ENCODE results near the gene CCDC149.

The CCDC149 gene

DNA sequence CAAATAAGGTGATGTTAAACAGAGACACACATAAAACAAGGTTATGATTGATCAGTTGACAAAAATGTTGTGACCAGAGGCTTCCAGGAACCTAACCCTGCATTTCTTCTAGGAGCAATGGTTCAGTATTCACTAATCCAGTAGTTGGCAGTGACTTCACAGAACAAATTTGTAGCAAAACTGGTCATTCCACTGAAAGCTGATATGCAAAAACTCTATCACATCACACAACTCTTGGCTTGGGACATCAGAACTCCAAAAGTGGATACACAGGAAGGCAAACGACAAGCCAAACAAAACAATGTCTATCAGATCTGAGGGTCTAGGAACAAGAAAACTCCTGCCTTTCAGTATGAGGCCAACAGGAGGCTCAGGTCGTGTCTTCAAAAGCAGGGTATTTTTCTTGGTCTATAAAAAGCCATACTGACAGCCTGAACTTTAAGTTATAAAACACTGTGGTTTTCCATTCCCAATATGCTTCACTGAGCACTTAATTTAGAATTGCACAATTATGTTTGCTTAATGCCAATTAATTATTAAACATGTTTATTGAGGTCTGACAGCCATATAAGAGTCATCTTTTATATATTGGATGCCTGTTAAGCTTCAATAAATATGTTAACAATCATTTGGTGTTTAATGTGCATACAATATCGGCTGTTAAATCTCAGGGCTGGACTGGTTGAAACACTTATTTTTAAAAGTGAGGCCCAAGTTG, 71.9 kb downstream of the CCDC149 start:
- no peak for DNase-seq (ENCODE audit: low read depth)

DNA sequence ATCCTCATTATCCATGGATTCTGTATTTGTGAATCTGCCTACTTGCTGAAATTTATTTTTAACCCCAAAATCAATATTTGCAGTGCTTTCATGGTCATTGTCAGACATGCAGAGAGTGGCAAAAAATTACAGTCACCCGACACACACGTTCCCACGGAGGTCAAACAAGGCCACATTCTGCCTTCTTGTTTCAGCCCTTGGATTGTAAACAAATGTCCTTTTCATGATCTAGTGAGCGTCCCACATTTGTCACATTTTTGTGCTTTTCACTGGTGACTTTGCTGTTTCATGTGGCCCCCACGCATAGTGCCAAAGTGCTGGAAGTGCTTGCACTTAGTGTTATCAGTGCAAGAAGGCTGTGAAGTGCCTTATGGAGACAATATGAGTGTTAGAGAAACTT, 72.5 kb downstream of the CCDC149 start:
- no peak for DNase-seq (ENCODE audit: low read depth)

DNA sequence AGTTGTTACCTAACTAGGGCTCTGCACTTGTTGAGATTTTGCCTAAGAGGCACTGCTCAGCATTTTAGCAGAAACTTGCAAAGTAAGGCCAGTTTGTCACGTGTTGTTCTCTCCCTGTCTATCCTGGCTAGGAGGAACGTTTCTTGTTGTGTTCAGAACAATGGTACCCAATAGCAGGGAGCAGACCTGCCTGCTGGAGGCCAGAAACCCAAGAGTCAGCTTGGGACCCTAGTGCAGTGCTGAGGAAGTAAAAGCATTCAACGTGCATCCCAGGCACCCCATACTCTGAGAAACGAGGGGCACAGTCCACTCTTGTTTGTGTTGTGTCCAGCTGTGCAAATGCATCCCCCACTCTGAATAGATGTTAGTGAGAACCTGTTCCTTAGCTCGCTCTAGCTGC, 75.1 kb downstream of the CCDC149 start:
- no peak for DNase-seq (ENCODE audit: low read depth)

DNA sequence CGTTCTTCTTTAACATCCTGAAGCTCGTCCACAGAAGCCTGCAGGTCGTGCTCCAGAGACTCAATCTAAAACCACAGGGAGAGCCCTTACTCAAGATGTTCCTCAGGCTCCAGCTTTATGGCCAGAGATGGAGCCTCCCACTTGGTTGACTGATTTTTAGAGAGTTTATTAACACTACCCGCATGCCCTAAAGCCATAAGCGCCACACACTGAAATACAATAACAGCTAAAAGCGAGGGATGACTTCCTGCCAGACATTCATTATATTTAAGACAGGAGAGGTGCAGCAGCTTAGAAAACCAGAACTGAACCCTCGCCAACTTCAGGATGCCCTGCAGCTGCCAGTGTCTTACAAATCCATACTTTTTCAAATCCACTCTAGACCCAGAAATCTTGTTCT, 75.5 kb downstream of the CCDC149 start:
- no peak for DNase-seq (ENCODE audit: low read depth)

DNA sequence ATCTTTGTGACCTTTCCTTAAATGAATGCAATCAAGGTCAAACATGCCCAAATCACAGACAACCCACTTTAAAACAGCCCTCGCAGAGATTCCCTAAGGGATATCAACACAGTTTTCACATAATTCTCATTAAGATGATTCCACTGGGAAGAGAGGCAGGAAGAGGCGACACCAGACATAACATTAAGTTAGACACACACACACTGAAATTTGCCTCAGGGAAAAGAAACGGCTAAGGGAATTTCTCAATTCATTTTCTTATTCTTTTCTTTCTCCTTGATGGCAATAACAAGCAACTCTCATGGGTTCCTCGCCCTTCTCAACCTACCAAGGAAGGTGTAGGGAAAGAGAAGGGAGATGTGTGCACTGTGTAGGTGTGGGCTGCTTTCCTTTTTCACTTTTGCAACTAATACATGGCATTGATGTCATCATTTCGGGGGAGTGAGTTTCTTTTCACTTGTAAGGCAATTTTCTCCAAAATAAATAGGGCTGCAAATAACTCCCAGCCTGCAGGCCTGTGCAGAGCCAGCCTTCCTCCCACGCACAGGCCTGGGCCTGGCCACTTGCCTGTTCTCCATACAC, 76.1 kb downstream of the CCDC149 start:
- no peak for DNase-seq (ENCODE audit: low read depth)

DNA sequence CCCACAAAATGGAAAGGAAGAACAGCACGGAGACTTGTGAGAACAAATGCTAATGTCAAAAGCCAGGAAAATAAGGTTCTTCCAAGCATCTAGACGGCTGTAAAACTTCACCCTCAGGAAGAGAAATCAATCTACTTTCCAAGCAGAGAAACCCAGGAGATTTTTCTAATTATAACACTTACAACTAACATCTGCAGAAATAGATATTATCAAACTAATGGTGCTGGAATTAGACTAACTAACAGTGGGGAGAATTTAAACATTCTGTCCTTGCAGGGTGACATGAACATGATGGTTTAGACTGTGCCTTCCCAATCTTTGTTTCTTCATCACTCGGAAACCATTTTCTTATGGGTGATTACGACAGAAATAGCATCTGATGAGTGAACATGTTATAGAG, 77.1 kb downstream of the CCDC149 start:
- DNase-seq (ENCODE audit: low read depth) = no peak

DNA sequence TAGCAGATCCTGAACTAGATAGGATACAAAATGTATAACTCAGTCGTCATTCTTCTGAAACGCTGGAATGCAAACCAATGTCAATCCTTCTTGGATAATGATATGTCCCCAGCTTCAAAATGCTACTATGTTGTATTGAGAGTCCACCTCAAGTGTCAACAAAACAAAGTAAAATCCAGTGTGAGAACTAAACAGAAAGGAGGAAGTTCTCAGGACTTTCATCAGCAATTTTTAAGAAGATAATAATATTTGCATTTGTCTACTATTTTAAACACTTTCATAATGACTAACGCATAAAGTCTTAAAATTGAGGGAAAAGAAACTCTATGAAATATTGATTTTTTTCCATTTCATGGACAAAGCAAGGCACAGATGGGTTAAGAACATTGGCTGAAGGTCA, 81.2 kb downstream of the CCDC149 start:
- DNase-seq (ENCODE audit: low read depth) = no peak

DNA sequence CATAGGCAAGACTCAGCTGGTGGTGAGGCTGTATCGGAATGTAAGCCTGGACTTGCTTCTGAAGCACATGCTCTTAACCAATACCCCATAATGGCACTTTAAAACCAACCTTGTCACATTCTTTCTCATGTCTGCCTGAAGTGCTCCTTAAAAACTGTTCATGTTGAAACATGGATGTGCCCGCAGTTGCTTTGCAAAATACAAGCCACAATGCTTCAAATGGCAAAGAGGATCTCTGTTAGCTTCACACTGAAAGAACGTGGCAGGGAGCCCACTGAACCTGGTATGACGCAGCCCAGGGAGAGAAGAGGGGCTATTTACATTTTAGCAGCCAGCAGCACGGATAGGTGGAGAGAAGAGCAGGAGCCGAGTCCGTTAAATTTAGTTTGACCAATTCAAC, 88.1 kb downstream of the CCDC149 start:
- DNase-seq (ENCODE audit: low read depth) = no peak

DNA sequence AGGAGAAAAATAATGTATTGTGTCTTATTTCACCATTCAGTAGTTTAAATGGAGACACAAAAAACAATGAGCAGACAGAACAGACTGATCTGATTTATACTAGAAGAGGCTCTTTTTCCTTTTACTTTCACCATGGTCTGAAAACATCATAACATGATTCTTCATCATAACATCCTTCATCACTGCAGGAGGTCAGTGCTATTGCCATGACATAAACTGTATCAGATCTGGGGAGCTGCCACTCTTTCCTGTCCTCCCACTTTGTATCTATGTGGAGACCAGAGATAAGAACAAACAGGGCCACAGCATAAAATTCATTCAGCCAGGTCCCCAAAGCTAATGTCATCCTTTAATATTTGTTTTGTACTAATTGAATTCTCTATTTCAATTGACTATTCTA, 92.3 kb downstream of the CCDC149 start:
- DNase-seq (ENCODE audit: low read depth) = no peak

DNA sequence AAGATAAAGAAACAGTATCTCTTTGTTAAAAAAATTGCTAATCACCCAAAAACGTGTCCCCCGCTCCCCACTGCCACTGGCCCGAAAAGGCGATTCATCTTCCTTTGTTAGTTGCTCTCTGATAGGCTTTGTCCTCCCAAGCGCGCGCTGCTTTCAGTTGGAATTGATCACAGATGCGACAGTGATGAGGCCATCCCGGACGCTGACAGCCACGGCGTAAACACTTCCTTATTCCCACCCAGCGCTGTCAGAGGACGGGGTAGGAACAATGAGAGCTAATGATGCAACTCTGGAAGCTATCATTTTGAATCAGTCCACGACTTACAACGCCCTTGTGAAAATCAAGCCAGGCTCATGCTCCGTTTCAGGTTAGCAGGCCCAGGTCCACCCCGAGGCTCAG, 96.0 kb downstream of the CCDC149 start:
- no peak for DNase-seq (ENCODE audit: low read depth)

DNA sequence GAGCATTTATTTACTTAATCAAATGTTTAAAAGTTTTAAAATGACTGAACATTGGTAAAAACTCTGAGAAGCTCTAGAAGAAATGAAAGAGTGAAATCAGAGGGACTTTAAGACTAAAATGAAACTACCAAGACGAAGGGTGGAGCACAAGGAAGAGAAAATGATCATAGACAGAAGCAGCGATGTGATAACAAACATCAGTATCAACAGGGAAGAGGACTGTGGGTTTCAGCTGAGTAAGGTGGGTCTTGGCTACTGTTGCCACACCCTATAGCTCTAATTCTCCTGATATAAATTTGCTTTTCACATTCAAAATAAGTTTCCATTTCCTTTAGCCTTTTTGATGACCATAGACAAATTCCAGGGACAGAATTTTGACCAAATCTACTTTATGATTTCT, 99.1 kb downstream of the CCDC149 start:
- no peak for DNase-seq (ENCODE audit: low read depth)

DNA sequence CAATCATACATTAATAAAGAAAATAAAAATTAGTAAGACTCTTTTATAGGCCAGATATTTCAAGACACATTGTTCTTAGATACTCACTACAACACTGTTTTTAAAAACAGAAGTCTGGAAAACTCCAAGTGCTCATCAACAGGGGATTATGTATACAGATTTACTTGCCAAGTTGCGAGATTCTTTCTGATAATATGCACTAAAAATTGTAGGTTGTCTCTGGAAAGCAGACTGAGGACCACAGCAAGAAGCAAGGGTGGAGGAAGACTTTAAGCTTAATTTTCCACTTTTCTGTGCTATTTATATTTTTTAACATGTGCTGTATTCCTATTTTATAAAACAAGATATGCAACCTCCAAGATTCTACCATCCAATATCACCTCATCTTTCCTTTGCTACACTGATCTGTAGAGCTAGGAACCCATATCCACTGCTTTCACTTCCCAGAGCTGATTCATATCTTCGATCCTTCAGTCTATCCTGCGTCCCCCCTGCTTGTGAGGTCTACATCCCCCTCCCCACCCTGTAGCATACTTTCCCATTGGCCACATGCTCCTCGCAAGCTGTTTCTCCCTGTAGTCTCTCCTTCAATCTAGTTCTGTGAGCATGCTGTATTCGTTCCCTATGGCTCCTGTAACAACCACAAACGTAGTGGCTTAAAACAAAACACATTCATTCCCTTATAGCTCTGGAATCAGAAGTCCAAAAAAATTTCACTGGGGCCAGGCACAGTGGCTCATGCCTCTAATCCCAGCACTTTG, 101.8 kb downstream of the CCDC149 start:
- no peak for DNase-seq (ENCODE audit: low read depth)

DNA sequence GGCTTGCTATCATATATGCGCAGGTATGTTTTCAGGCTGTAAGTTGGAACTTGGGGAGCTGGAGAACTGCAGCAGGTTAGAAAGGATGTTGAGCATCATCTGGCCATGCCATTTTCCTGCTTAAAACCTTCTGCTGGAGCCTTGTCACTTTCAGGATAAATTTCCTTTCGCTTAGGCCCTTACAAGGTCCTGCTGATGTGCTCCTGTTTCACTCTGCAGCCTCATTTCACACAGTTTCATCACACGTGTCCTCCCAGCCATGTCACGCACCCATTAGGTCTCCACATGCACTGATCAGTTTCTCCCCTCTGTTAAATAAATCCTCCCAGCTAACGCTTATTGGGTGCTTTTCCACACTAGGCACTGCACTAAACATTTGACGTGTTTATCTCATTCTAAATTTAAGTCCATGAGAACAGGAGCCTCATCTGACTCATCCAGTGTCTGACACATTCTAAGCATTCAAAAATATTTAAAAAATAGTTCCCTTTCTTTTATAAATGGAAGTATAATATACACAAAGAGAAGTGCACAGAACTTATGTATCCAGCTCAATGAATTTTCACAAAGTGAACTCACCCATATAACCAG, 102.9 kb downstream of the CCDC149 start:
- no peak for DNase-seq (ENCODE audit: low read depth)

DNA sequence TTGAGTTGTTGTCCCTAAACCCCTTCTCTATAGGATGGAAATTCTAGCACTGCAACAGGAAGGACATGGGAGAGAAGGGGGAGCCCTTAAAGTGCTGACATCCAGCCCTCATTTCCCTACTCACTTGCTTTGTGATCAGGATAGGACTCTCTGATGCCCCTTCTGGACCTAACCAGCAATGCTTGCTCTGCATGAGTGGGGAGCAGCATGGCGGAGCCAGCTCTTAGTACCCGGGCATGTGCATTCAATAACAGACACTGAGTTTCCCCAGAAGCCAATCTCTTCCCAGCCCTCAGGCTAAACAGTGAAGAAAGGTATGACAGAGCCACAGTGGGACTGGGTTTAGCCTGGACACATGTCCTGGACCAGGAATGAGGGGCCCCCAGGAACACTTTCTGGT, 103.5 kb downstream of the CCDC149 start:
- no peak for DNase-seq (ENCODE audit: low read depth)

DNA sequence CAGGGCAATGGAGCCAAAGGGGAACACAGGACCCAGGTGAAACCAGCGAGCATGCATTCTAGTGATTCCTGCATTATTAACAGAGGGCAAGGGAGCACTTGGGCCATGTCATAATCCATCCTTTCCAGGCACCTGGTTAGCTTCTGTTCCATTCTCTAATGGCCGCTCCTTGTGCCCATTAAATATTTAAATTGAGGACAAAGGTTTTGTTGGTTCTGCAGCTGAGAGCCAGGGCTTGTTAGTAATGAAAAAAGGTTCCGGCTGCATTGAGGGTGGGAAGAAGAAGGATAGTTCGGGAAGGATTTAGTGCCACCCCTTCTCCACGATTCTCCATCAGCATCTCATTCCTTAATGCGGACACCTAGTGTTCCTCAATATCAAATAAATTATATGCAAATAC, 103.9 kb downstream of the CCDC149 start:
- DNase-seq (ENCODE audit: low read depth) = no peak

DNA sequence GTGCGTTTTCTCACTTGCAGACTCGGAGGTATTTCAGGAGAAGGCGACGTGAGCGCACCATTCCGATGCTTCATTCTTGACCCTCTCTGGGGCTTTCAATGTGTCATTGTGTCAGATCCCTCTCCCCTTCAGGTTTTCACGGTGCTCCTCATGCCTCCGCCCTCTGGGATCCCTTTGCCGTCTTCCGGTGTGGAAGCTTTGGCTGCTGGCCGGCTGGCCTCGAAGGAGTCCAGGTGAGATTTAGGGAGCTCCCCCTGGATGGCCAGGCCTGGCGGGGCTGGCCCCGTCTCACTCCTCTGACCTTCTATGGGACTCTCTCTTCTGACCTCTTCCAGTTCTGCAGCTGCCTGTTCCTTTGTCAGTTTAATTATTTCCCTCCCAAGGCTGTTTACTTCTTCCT, 104.6 kb downstream of the CCDC149 start:
- DNase-seq (ENCODE audit: low read depth) = no peak

DNA sequence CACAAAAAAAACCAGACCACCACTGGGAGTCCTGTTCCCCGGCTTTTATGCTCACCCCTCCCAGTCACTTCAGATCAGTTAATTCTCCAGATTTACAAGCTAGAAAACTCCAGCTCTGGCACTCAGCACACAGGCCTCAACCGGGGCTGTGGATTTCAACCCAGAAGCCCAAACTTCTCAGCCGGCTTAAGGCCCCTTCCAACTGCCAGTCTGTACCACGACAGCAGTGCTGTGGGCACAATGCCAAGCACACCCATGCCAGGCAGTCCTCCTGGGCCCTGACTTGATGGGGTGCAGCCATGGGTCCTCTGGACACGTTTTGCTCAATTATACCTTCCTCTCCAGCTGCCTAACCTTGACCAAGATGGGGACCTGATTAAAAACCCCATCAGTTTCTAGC, 105.2 kb downstream of the CCDC149 start:
- DNase-seq (ENCODE audit: low read depth) = no peak

DNA sequence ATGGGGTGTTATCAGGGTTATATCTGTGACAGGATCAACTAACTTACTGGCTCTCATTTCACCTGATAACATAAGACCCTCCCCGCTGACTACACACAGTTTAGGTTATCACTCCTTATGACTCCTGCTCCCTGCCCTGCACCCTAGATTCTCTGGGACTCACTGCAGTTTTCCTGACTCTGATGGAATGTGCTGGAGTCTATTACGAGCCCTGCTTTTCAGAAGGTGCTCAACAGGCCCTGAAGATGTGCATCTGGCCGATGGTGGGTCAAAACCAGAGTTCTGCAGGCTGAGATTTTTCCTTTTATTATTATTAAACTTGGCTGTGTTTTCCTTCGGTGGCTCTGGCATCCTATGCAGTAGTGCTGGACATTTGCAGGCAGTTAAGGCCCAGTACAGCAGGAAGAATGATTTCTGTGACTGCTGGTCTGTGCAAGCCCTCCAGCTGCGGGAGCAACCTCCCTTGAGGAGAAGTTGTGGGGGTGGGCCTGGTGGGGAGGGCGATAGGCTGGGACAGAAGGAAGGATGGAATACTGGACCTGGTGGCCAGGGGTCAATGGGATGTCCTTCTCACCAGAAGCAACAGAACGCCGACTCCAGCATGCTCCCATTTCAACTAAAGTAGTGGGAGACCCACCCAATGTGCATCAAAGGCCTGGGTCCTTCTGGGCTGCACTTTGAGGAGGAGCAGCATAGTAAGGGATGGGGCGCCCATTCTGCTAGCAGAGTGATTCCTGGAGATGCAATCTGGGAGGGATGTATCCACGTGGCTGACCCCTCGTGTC, 106.4 kb downstream of the CCDC149 start:
- DNase-seq (ENCODE audit: low read depth) = no peak

DNA sequence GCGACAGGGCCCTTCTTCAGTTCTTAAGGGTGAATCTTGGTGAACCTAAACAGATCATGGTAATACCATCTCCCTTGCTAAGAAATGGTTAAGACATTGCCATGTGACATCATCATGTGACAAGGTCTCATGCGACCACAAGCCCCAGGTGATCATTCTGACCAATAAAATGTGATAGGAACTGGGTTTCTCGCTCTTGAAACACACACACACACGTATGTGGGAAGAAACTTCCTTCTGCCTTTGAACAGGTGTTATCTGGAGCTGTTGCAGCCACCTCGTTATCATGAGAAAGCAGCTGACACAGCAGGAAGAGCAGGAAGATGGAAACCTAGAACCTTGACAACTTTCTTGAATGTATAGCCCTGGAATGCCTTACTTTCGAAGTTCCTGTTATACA, 107.3 kb downstream of the CCDC149 start:
- DNase-seq (ENCODE audit: low read depth) = no peak

DNA sequence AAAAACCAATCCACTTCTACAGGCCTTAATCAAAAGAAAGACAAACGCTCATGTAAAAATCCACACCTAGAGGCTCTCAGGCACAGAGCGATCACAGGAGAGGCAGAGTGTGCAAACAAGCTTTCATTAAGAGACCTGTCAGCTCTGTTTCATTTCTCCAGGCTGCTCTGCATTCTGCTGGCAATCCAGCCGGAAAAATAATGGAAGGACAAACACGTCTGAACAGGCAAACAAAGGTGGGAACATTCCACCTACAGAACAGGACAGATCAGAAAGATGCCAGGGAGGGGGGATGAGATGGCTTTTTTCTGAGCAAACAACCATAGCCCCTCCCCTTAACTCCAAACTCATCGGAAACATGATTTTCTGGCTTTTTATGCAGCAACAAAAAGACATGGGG, 107.8 kb downstream of the CCDC149 start:
- DNase-seq (ENCODE audit: low read depth) = no peak

DNA sequence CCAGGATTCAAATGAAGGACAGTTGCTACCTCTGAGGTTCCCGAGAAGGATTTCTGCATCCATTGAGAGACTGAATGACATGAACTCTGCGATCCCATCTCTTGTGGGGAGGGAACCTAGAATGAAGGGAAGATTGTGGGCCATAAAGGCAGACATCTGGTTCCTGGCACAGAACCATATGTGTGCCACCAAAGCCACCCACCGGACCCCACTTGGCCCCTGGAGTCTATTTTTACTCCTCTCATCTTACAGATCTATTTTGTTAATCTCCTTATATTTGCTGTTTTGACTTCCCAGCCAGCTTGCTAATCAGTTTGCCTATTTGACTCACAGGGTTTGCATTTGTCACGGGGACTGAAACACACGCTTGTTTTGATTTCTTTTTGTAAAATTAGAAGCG, 110.2 kb downstream of the CCDC149 start:
- no peak for DNase-seq (ENCODE audit: low read depth)

DNA sequence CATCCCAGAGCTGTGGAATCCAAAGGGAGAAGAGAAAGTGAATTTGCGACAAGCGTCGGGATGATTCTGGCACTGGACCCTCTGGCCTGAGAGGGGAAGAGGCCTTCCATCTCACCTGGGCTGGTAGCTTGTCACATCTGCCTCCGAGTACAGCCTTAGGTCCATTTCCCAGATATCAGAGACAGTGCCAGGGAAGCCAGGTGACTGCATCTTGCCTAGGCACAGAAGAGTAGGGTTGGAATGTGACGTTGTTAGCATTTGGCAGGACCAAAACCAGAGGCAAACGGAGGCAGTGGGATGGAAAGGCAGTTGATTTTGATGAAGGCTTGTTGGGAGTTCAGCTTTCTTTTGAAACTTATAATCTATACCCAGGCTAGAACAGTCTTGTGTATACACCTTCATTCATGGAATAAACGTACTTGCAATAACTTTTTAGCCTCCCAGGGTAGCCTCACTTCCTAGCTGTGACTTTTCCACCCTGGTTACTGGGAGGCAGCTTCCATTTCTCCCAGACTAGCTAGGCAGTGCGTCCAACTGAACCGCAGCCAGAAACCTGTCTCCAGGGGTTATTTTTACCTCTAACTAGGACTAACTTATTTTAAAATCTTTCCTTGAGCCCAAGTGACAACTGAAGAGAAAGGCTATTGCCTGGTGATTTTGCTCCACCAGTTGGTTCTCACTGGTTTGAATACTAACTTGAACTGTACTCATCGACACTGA, 111.5 kb downstream of the CCDC149 start:
- no peak for DNase-seq (ENCODE audit: low read depth)

Data from activated T-cell treated with anti-CD3 and anti-CD28 coated beads for 48 hours (primary cell).